ENCODE data around the gene CCL28.

CCL28 gene

DNA sequence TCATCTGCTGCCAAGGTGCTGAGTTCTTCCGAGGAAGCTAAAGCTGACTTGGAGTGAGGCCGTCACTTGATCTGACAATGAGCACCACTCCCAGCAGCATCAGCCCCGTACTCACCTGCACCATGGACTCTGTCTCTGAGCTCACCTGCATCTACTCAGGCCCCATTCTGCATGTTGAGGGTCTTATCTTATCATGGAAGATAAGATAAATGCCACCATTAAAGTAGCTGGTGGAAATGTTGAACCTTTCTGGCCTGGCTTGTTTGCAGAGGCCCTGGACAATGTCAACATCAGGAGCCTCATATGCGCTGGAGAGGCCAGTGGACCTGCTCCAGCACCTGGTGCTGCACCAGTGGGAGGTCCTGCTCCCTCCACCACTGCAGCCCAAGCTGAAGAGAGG lies 64.0 kb downstream of the CCL28 start:
- POLR2A ChIA-PET: no interaction called here
- no peak for DNase-seq (ENCODE audit: extremely low spot score)

GRCh38 chr5:43338862-43339261 lies 73.3 kb downstream of the CCL28 start:
- DNase-seq (ENCODE audit: extremely low spot score): no peak
- ChIA-PET POLR2A (no interaction called here), CTCF (no interaction called here)
- no peak for TF ChIP-seq SP1 (IDR thresholded peaks at IDR 0.05)
- TF ChIP-seq TARDBP (IDR thresholded peaks at IDR 0.05): no peak
- TF ChIP-seq ELF4 (IDR thresholded peaks at IDR 0.05): no peak
- no peak for TF ChIP-seq LEF1 (IDR thresholded peaks at IDR 0.05; ENCODE audit: borderline replicate concordance)
- TF ChIP-seq FOXK2 (IDR thresholded peaks at IDR 0.05): no peak
- no peak for TF ChIP-seq SUZ12 (IDR thresholded peaks at IDR 0.05)
- no peak for TF ChIP-seq HDGF (IDR thresholded peaks at IDR 0.05; ENCODE audit: borderline replicate concordance)
- no peak for TF ChIP-seq L3MBTL2 (conservative IDR thresholded peaks at IDR 0.05)
- TF ChIP-seq CTBP1 (IDR thresholded peaks at IDR 0.05; ENCODE audit: borderline replicate concordance): no peak

More for the DNA sequence above, 64.0 kb downstream of the CCL28 start:
- CTCF ChIA-PET: no interaction called here
- TF ChIP-seq ELF4 (IDR thresholded peaks at IDR 0.05) (no peak), SP1 (IDR thresholded peaks at IDR 0.05) (no peak), NFRKB (IDR thresholded peaks at IDR 0.05) (no peak), LEF1 (IDR thresholded peaks at IDR 0.05; ENCODE audit: borderline replicate concordance) (no peak), ZNF384 (IDR thresholded peaks at IDR 0.05) (no peak), PKNOX1 (IDR thresholded peaks at IDR 0.05) (no peak)

GRCh38 chr5:43336159-43336558 lies 76.0 kb downstream of the CCL28 start:
- TF ChIP-seq ZNF384 (IDR thresholded peaks at IDR 0.05): no peak
- TF ChIP-seq BHLHE40 (IDR thresholded peaks at IDR 0.05; ENCODE audit: borderline replicate concordance): no peak
- no peak for TF ChIP-seq HDGF (IDR thresholded peaks at IDR 0.05; ENCODE audit: borderline replicate concordance)
- POLR2A ChIA-PET: no interaction called here
- CTCF ChIA-PET: no interaction called here
- no peak for DNase-seq (ENCODE audit: extremely low spot score)

DNA sequence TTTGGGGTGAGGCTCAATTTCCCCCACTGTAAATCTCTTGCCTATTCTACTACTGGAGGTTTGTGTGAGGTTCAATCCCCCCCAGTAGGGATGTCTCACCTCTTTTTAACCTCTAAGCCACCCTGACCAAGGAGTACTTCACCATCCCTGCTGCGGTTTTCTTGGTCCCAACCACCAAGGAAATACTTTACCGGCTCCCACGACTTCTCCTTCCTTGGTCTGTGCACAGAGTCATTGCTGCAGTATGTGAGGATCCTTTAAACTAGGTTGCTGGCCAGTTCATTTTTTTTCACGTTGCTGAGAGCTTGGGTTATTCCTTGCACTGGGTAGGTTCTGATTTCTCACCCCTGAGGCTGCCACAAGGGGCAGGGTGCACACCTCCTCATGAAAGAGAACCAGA lies 76.5 kb downstream of the CCL28 start:
- ChIA-PET CTCF (no interaction called here), POLR2A (no interaction called here)
- no peak for DNase-seq (ENCODE audit: extremely low spot score)
- TF ChIP-seq LEF1 (IDR thresholded peaks at IDR 0.05; ENCODE audit: borderline replicate concordance): no peak
- no peak for TF ChIP-seq SUZ12 (IDR thresholded peaks at IDR 0.05)
- no peak for TF ChIP-seq ZNF384 (IDR thresholded peaks at IDR 0.05)
- TF ChIP-seq FOXK2 (IDR thresholded peaks at IDR 0.05): no peak
- no peak for TF ChIP-seq HDGF (IDR thresholded peaks at IDR 0.05; ENCODE audit: borderline replicate concordance)
- no peak for TF ChIP-seq ELF4 (IDR thresholded peaks at IDR 0.05)
- no peak for TF ChIP-seq FOXA1 (IDR thresholded peaks at IDR 0.05)
- TF ChIP-seq CTBP1 (IDR thresholded peaks at IDR 0.05; ENCODE audit: borderline replicate concordance): no peak
- TF ChIP-seq BHLHE40 (IDR thresholded peaks at IDR 0.05; ENCODE audit: borderline replicate concordance): no peak

DNA sequence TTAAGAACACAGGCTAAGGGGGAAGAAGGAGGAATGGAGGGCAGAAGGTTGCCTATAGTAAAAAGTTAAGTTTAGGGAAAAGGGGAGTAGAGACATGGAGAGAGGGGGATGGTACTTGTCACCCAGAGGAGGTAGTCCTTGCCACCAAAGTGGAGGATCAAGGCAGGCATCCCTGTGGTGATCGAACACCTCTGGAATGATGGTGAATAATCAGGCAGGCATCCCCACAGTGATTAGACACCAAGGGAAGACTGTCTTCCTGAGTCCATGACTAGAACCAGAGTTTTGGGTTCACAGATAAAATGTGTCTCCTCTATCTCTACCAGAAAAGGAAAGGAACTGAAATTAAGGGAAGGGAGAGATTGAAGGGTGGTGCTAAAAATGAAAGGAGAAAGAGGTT lies 79.8 kb downstream of the CCL28 start:
- POLR2A ChIA-PET: no interaction called here
- TF ChIP-seq CTBP1 (IDR thresholded peaks at IDR 0.05; ENCODE audit: borderline replicate concordance): no peak
- TF ChIP-seq FOXK2 (IDR thresholded peaks at IDR 0.05): no peak
- no peak for TF ChIP-seq HDGF (IDR thresholded peaks at IDR 0.05; ENCODE audit: borderline replicate concordance)
- no peak for DNase-seq (ENCODE audit: extremely low spot score)
- CTCF ChIA-PET: no interaction called here
